ENCODE results near the gene IFRD2.
"Not testable (repeated sequence)": the region's sequence is repeated elsewhere in the genome, so short reads cannot be mapped to it uniquely, and the experiment has no call there.

Gene IFRD2

DNA sequence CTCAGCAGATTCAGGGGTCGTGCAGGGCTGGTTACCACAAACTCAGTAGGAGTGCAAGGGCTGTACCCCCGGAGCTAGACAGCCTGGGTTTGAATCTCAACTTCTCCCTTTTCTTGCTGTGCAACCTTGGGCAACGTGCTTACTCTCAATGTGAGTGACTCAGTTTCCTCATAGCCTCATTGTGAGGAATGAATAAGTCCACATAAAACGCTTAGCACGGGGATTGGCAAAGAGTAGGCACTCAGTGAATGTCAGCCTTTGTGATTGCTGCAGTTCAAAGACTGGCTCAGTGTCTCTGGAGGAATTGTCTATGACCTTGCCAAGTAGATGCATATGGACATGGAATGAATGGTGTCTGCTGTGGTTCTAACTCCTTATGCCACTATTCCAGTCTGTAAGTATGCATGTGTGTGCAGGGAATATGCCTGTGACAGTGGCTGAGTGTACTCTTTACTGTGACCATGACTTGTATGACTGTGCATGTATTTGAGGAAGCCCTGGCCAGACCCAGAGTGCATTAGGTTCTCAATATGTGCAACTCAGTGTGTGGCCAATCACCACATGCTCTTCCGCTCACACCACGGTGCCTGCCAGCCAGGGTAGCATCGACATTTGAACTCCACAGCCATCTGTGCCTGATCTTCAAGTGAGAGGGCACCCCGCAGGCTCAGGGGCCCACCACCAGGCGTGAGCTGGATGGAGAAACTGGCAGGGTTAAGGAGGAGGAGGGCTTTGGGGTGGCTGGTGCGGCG, 7.9 kb upstream of the IFRD2 start:
- DNase-seq = no peak

DNA sequence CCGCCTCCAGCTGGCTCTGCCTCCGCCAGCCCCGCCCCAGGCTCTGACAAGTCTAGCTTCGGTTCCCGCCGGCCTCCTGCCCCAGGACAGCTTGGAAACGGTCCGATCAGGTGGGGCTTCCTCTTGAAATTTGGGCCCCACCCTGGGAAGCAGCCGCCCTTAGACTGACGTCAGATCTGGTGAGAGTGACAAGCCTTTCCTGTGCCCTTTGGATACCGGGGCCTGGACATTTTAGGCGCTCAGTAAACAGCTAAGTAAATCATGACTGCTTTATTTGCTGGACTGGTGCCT, 7.4 kb upstream of the IFRD2 start:
- DNase-seq = no peak

DNA sequence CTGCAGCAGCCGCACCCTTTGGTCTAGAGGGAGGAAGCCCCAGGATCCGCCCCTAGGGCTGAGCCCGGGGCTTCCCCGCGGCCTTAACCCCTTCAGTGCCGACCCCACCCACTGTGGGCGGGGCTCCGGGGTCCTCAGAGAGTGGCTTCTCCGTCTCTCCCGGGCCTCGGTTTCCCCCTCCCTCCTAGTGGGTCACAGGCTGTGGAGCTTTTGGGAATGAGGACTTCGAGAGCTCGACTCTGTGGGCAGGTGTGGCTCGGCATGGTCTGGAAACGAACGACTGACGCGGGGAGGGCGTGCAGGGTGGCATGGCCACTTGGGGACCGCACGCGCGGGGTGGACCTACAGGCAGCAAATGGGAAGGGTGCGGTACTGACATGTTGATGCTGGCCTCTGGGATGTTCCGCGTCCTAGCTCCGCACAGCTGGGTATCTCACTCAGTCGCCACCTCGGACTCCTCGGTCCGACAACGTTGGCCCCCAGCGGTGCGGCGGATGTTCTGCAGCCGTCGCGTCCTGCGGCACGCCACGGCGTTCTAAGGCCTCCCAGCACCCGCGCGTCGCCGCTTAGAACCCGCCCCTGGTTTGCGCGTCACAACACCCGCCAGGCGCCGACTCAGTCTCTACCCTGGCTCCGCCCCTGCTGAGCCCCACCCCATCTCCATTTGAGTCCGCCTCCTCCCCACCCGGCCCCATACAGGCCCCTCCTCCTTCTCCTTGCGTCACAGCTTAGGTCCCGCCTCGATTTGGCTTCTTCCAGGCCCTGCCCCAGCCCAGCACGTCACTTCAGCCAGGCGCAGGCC, 6.8 kb upstream of the IFRD2 start, which contains the start of the genes HYAL3 and NAA80:
TSS of gene HYAL3 (minus strand) at position 570 of the 802 bp plus-strand sequence. CDS start 3,803 bp downstream, outside the sequence.
TSS of gene NAA80 (minus strand) at position 570 of the 802 bp plus-strand sequence. CDS start 1,942 bp downstream, outside the sequence.
- peak; percentile 99 for DNase-seq

DNA sequence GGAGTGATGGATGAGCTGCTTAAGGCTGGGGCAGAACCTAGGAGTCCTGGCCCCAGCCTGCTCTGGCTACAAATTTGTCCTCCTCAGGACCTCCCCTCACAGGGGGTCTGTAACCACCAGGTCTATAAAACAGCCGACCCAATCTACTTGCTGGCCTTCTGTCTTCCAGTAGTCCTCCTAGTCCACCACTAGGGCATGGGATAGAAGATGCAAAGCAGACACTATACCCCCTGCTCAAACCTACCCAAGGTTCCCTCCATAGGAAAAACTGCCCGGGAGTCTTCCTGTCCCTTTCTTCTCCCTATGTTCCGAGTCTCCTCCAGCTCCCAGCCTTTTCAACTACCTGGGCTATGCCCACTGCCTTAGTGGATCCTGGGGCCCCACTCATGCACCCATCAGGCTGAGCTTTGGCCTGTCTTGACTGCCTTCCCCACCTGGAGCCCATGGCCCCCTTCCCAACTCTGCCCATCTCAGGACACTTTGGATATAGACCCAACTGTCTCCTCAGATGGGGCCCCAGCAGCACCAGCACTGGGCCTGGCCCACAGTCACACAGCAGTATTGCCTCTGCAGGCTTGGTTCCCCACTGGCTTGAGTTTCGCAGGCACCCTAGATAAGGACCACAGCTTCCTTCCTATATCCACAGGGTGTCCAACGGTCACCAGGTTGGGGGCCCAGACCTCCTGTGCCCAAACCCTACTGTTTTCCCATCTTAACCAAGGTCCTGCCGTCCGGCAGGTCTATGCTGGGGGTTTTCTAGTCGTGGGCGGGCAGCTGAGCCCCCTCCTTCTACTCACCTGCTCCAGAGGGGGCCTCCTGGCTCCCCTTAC, 5.9 kb upstream of the IFRD2 start:
- DNase-seq = no peak

DNA sequence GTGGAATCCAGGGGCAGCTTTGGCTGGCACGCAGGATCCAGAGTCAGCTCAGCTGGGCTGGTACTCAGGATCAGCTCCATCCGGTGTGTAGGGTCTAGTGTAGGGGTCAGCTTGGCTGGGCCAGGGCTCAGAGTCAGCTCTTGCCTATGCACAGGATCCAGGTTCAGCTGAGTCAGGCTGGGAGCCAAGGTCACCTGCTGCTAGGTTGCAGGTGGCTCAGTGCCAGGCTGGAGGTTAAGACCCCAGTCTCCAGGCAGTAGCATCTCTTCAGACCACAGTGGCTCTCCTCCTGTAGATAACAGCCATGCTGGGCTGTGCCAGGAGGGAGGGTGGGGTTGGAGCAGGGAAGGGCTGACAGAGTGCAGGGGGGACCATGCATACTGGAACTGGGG, 5.2 kb upstream of the IFRD2 start:
- no peak for DNase-seq

DNA sequence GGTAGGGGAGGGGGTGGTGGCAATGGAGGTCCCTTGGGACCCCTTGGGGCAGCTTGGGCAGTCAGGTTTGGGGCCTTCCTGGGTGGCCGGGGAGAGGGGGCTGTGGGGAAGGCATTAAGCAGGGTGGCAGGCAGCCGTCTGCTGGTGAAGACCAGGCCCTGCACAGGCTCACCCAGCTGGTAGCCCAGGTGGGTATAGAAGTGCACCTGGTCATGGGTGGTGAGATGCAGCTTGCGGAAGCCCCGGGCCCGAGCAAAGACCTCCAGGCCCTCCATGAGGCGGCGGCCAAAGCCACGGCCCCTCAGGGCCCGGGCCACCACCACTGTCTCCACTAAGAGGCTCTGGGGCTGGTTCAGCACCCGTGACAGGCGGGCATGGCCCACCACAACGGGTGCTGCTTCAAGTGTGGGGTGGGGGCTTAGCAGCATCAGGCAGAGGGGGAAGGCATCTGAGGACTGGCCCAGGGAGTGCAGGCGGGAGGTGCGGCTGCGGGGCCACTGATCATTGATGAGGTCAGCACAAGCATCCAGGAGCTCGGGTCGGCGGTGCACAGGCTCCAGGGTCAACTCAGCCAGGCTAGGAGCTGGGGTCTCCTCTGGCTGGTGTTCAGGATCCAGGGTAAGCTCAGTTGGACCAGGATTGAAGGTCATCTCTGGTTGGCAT, 4.6 kb upstream of the IFRD2 start:
- DNase-seq = no peak

DNA sequence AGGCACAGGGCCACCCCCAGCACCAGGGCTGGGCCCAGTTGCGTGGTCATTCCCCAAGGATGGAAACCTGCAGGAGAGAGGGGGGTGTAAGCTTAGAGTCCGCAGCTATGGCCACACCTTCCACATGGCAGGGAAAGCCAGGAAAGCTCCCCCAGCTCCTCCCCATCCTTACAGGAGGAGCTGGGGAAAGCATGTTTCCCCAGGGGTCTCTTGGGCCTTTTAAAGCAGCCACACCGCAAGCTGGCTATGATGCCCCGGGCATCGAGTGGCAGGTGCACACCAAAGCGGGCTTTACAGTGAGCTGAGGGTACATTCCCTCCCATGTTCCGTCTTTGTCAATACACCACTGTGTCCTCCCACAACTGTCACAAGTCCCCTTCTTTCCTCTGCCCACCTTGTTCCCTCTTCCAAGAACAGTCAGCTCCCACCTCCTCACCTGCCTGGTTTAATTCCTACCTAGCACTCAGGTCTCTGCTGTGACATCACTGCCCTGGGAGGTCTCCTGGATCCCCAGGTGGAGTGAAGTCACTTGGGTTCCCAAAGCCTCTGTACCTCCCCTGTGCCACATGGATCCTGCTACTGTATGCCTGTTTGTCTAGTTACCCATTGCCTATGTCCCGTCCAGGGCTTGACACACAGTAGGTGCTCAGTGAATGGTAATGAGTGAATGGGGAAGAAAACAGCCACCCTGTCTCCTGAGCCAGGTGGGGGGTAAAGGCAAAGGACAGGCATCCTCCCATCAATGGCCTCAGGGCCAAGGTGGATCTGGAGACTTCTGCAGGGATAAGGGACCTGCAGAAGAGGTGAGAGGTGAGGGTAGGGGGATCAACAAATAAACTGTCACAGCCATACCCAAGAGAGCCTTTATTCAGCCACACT, 3.6 kb upstream of the IFRD2 start:
- no peak for DNase-seq

DNA sequence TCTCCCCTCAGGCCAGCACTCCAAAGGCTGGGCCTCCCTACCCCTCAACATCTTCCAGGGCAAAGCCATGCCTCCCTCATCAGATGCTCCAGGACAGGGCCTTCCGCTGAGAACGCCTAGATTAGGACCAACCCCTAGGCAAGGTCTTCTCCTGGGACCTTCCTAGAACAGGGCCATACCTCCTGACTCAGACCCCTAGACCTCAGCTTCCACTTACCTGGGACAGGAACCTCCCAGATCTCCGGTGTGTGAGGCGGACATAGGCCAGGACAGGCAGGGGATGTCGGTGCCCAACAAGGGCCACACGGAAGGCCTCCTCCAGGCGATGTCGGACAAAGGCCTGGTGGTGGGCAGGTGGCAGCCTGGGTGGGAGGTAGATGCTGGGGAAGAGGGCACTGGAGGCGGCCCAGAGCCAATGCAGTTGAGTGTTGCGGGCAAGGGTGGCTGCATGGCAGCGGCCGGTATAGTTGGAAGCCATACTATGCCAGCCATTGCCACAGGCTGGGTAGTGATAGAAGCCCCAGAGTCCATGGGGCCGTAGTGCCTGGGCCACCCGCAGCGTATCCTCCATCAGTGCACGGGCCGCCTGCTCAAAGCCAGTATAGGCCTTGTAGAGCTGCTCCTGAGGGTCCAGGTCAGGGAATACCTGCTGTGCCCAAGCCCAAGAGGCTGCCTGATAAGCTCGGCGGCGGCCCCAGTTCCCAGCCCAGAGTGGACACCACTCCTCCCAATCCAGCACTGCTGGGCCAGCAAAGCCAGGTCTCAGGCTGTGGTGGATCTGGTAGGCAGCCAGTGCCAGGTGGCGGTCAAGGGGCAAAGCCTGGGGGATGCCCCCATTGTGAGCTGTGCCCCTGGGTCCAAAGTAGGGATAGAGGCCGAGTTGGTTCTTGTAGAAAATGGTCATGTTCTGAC, 2.5 kb upstream of the IFRD2 start:
- DNase-seq = no peak

DNA sequence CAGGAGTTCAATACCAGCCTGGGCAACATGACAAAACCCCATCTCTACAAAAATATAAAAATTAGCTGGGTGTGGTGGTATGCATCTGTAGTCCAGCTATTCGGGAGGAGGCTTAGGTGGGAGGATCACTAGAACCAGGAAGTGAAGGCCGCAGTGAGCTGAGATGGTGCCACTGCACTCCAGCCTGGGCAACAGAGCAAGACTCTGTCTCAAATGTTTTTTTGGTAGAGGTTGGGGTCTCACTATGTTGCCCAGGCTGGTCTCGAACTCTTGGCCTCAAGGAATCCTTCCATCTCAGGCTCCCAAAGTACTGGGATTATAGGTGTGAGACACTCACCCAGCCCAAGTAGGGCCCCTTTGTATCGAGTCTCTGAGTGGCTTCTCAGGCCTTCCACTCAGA, 1.9 kb upstream of the IFRD2 start:
- DNase-seq = no peak

DNA sequence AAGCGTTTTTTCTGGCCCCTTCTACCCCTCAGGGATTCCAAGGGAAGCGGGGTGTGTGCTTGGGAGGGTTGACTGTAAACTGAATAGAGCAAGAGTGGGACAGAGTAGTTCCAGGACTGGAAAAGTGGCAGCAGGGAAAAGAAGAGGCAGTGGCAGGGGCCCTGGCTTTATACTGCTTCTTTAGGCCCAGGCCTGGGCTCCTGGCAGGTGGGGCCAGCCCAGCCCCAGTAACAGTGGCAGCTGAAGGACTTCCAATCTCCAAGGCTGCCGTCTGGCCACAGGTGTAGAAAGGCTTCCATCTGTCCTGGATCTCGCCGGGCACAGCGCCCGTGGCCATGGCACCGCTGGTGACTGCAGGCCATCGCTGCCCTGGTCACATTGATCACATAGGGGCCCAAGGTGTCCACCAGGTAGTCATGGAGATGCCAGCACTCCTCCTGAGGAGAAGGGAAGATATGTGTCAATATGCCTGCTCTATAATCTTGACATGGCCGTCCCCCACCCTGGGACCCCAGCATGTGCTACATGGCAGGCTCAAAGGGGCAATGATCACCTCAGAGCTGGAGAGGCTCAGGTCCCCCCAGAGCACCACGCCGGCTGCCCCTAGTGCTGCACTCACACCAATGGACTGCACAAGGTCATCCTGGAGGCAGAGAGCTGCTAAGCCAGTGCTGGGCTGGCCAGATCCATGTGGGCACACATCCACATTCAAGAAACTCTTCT, 1.0 kb upstream of the IFRD2 start:
- DNase-seq = no peak

DNA sequence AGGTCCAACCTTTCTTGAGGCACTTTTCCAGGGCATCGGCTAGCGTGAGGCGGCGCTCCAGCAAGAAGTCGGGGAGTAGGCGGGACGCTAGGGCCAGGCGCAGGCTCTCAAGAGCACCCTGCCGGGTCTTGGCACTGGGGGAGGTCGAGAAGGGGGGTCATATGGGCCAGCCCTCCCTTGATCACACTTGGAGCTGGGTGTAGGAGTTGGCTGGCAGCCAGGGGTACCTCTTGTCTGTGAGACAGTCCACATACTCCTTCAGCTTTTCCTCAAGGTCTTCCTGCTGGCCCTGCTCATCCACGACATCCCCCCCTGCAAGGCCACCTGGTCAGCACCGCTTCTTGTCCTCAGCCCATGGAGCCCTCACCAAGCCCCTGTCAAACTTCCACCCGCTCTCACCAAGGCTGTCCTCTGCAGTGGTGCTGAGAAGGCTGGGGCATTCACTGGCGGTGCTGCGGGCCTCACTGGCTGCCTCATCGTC, 2.0 kb downstream of the IFRD2 start:
- no peak for DNase-seq

DNA sequence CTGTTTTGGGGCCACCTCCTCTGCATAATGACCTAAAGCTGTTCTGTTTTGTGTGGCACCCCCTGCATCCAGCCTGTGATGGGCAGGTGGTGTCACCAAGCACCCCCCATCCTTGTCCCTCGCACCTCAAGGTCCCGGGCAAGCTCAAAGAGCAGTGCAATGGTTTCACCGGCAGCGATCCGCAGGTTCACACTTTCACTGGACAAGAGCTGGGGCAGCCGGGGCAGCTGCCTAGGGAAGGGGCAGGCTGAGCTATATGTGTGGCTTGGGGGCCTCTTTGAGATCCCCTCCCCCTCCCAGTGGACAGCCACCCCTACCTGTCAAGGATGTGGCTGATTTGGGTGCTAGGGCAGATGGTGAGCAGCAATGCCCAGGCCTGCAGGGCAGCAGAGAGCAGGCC, 3.1 kb downstream of the IFRD2 start:
- no peak for DNase-seq

DNA sequence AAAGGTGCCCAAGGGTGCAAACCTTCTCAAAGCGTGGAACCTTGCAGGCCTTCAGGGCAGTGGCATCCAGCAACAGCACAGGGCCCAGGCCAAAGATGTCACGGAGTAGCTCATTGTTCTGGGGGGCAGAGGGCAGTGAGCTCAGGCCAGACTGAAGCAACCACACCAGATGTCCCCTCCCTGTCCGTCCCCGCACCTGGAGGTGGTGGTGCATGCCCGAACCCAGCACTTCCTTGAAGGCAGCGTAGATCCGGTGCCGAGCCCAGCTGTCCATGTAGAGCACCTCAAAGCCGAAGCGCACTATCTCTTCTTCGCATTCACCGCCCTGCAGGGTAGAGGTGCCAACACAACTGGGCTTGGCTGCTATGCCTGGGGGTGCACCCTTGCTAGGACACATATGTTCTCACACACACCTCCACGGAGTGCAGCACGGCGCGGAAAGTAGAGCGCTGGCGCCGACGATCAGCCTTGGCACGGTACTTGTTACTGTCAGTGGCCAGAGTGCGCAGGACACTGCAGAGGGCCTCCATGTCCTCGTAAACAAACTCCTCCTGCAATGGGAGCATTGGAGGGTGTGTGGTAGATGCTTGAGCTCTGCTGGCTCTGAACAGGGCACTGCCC, 3.7 kb downstream of the IFRD2 start:
- no peak for DNase-seq

DNA sequence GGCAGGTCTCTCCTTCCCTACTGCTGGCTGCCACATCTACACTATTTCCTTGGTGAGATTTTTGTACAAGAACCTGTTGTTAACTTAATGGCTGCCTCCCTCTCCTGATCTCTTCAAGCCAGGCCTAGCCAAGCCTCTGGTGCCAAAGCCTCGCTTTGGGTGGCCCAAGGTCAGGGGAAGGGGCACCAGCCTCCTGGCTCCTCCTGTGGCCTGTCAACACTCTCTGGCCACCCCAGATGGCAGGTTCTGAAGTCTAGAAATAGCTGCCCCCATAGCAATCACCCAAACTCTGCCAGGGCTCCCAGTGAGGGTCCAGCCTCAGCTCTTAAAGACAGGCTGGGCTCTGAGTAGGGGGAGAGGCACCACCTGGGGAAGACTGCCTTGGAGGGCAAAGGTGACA, 5.0 kb downstream of the IFRD2 start:
- DNase-seq = no peak

DNA sequence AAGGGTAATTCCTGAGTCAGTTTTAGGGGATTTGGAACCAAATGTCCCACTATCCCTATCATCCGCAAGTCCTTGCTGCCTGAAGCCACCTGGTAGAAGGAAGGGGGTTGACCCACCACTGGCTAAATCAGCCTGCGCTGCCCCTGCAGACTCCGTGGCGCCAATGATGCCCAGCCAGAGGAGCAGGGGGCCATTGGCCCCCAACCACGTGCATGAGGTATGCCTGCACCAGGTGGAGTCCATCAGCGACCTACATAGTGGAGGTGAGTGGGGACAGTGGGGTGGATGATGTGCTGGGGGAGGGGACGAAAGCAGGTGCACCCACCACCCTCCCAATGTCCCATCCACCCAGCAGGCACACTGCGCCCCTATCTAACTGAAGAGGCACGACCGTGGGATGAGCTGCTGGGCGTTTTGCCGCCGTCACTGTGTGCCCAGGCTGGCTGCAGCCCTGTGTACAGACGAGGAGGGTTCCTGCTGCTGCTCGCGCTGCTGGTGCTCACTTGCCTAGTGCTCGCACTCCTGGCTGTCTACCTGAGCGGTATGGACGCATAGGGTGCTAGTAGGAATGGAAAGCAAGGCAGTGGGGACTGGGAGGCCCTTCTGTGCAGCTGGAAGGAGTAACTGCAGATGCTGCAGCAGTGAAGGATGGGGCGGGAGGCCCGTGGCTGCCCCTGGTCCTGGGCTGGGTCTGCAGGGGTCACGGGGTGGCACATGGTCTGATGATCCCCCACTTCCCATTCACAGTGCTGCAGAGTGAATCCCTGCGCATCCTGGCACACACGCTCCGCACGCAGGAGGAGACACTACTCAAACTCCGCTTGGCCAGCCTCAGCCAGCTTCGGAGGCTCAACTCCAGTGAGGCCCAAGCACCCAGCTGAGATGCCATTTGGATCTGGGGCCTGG, 5.7 kb downstream of the IFRD2 start:
- DNase-seq = no peak

DNA sequence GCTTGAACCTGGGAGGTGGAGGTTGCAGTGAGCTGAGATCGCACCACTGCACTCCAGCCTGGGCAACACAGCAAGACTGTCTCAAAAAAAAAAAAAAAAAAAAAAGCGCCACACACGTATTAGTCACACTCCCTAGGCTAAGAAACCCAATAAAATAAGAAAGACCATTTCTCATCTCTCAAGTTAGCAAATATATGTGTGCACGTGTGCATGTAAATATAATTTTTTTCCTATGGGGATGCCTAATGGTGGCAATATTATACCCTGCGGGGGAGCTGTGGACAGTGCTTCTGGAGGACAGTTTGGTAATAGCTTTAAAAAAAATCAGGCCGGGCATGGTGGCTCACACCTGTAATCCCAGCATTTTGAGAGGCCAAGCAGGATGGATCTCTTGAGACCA, 8.1 kb downstream of the IFRD2 start:
- DNase-seq = not testable (repeated sequence)

DNA sequence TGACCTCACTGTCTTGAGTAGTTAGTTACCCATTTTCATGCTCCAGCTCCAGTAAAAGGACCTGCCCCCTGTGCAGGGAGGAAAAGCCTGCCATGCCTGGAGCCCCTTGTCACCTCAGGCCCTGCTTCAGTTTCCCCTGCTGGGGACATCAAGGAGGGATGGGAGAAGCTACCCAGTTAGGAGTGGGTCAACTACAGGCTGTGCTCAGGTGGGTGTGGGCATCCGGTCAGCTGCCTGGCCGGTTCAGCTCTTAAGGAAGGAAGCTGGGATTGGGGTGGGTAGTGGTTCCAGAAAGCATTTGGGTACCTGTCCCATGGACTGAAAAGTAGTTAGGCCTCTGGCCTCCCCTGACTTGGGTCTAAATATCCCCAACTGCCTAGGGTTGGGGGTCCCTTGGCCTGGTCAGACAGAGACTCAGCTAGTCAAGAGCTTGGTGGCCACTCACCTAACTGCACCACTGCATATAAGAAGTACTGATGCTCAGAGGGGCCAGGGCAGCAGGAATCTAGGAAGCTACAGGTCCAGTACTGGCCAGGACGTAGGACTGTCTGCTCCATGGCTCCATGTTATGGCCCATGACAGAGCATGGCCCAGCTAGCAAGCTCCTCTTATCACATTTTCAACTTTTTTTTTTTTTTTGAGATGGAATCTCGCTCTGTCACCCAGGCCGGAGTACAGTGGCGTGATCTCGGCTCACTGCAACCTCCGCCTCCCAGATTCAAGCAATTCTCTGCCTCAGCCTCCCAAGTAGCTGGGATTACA, 12.8 kb downstream of the IFRD2 start:
- no peak for DNase-seq

DNA sequence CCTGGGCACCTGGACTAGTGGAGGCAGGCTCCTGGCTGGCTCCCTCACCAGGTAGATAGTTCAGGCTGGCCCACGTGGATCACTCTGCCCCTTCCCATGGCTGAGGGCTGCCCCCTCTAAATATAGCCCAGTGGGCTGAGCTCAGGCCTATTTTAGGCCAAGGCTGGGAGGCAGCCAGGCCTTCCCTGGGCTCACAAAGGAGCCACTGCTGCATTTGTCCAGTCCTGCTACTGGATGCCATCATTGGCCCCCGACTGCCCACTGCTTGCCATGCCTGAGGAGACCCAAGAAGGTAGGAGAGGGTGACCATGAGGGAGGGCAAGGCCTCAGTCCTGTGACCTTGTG, 13.4 kb downstream of the IFRD2 start, which contains the start of gene LSMEM2:
TSS of gene LSMEM2 (plus strand) at position 208 of the 345 bp plus-strand sequence. CDS start at position 235, 27 bp downstream.
- no peak for DNase-seq
